Mesenteric fat pad (tissue), 1 donor: ENCODE measurements around the gene MRPS34. TPM values are rescaled to one million over a fixed set of nuclear protein-coding genes. Genes with fewer than 3 reads are reported as not detected.

Source experiments
- DNase-seq: peaks from one replicate; pipeline ENCODE4 v3.0.0-alpha.2; 2020; ENCODE audit warnings: low spot score
- total RNA-seq: library from RNA; stranded (reverse); fragmentation: NEBNext Ultra II Directional; extraction: Animal tissue kit (Norgen Biotek cat#: 25700); gene quantifications from one replicate; pipeline ENCODE4 v1.2.1, GENCODE V29; 2021
- donor health status: DM: yes; HTN: yes; CAD: no.

Gene MRPS34
- total RNA-seq, 1 donor from 2014 or later = 71.3 TPM

GRCh38 chr16:1771188-1771863 lies 1.6 kb downstream of the MRPS34 start, which contains the start of gene NME3:
TSS of gene NME3 (minus strand) at chr16:1771543. CDS start at chr16:1771534, 9 bp downstream.
- DNase-seq = peak; percentile 94

- DNase-seq = no peak
Measured at GRCh38 chr16:1770328-1771187, 2.4 kb downstream of the MRPS34 start.

GRCh38 chr16:1769402-1770300 lies 3.3 kb downstream of the MRPS34 start:
- DNase-seq = no peak

GRCh38 chr16:1768767-1769401 lies 4.0 kb downstream of the MRPS34 start:
- no peak for DNase-seq

GRCh38 chr16:1768061-1768766 lies 4.7 kb downstream of the MRPS34 start:
- DNase-seq = no peak

GRCh38 chr16:1767116-1767994 lies 5.6 kb downstream of the MRPS34 start:
- no peak for DNase-seq

- DNase-seq = no peak
Measured at GRCh38 chr16:1766701-1767100, 6.2 kb downstream of the MRPS34 start.

- DNase-seq = no peak
Measured at GRCh38 chr16:1766231-1766630, 6.7 kb downstream of the MRPS34 start.

- no peak for DNase-seq
Measured at GRCh38 chr16:1765826-1766225, 7.1 kb downstream of the MRPS34 start.

GRCh38 chr16:1764971-1765370 lies 8.0 kb downstream of the MRPS34 start:
- no peak for DNase-seq

- no peak for DNase-seq
Measured at GRCh38 chr16:1763521-1764511, 9.1 kb downstream of the MRPS34 start.

GRCh38 chr16:1762879-1763520 lies 9.9 kb downstream of the MRPS34 start:
- no peak for DNase-seq

- no peak for DNase-seq
Measured at GRCh38 chr16:1762196-1762878, 10.6 kb downstream of the MRPS34 start.

- no peak for DNase-seq
Measured at GRCh38 chr16:1761751-1762150, 11.2 kb downstream of the MRPS34 start.

- no peak for DNase-seq
Measured at GRCh38 chr16:1760911-1761310, 12.0 kb downstream of the MRPS34 start.

GRCh38 chr16:1759511-1759910 lies 13.4 kb downstream of the MRPS34 start:
- no peak for DNase-seq

GRCh38 chr16:1758923-1759322 lies 14.0 kb downstream of the MRPS34 start:
- DNase-seq = no peak
